ENCODE data around the gene DOCK6.
"Not testable (repeated sequence)": the region's sequence is repeated elsewhere in the genome, so short reads cannot be mapped to it uniquely, and the experiment has no call there.

The DOCK6 gene

GRCh38 chr19:11196406-11197287 is 65.7 kb downstream of the DOCK6 start:
- DNase-seq (ENCODE audit: low spot score): no peak

- no peak for DNase-seq (ENCODE audit: low spot score)
Measured at GRCh38 chr19:11195681-11196080, 66.6 kb downstream of the DOCK6 start.

- no peak for DNase-seq (ENCODE audit: low spot score)
Measured at GRCh38 chr19:11194656-11195558, 67.4 kb downstream of the DOCK6 start.

- no peak for DNase-seq (ENCODE audit: low spot score)
Measured at GRCh38 chr19:11194173-11194572, 68.2 kb downstream of the DOCK6 start.

- no peak for DNase-seq (ENCODE audit: low spot score)
Measured at GRCh38 chr19:11192957-11193939, 69.1 kb downstream of the DOCK6 start.

- no peak for DNase-seq (ENCODE audit: low spot score)
Measured at GRCh38 chr19:11191934-11192333, 70.4 kb downstream of the DOCK6 start.

- no peak for DNase-seq (ENCODE audit: low spot score)
Measured at GRCh38 chr19:11191273-11191755, 71.0 kb downstream of the DOCK6 start.

GRCh38 chr19:11190501-11190900 is 71.8 kb downstream of the DOCK6 start:
- no peak for DNase-seq (ENCODE audit: low spot score)

- DNase-seq (ENCODE audit: low spot score): no peak
Measured at GRCh38 chr19:11187441-11187840, 74.9 kb downstream of the DOCK6 start.

- no peak for DNase-seq (ENCODE audit: low spot score)
Measured at GRCh38 chr19:11182994-11183393, 79.3 kb downstream of the DOCK6 start.

- DNase-seq (ENCODE audit: low spot score): no peak
Measured at GRCh38 chr19:11181488-11181887, 80.8 kb downstream of the DOCK6 start.

- DNase-seq (ENCODE audit: low spot score): not testable (repeated sequence)
Measured at GRCh38 chr19:11180975-11181374, 81.3 kb downstream of the DOCK6 start.

- no peak for DNase-seq (ENCODE audit: low spot score)
Measured at GRCh38 chr19:11180346-11180745, 82.0 kb downstream of the DOCK6 start.

GRCh38 chr19:11179716-11180297 is 82.5 kb downstream of the DOCK6 start:
- no peak for DNase-seq (ENCODE audit: low spot score)

GRCh38 chr19:11179145-11179465 is 83.2 kb downstream of the DOCK6 start:
- DNase-seq (ENCODE audit: low spot score): not testable (repeated sequence)

GRCh38 chr19:11177592-11177991 is 84.7 kb downstream of the DOCK6 start:
- no peak for DNase-seq (ENCODE audit: low spot score)

- no peak for DNase-seq (ENCODE audit: low spot score)
Measured at GRCh38 chr19:11176466-11177193, 85.7 kb downstream of the DOCK6 start.

- no peak for DNase-seq (ENCODE audit: low spot score)
Measured at GRCh38 chr19:11175920-11176319, 86.4 kb downstream of the DOCK6 start.

GRCh38 chr19:11174336-11174735 is 88.0 kb downstream of the DOCK6 start:
- DNase-seq (ENCODE audit: low spot score): no peak

- DNase-seq (ENCODE audit: low spot score): no peak
Measured at GRCh38 chr19:11173516-11174155, 88.7 kb downstream of the DOCK6 start.
